Nephron progenitor cell (in vitro differentiated cells): Measurements from ENCODE around the gene TMA7.
"Not testable (repeated sequence)": the region's sequence is repeated elsewhere in the genome, so short reads cannot be mapped to it uniquely, and the experiment has no call there.

Source experiments
- DNase-seq: peaks from one replicate; pipeline ENCODE4 v3.0.0; 2021
- H3K27ac Mint-ChIP-seq: 2 replicates; pipeline ENCODE4 v1.8.0; 2021; ENCODE audit warnings: mild to moderate bottlenecking, moderate library complexity, mixed read lengths
- H3K27me3 Mint-ChIP-seq: 2 replicates; pipeline ENCODE4 v1.8.0; 2021; ENCODE audit warnings: mild to moderate bottlenecking, low read depth, mixed read lengths; ENCODE audit not compliant: poor library complexity
- H3K36me3 Mint-ChIP-seq: 2 replicates; pipeline ENCODE4 v1.8.0; 2021; ENCODE audit warnings: low read depth, mixed read lengths
- H3K4me1 Mint-ChIP-seq: 2 replicates; pipeline ENCODE4 v1.8.0; 2021; ENCODE audit warnings: mixed read lengths
- H3K4me3 Mint-ChIP-seq: 2 replicates; pipeline ENCODE4 v1.8.0; 2021; ENCODE audit warnings: mild to moderate bottlenecking, moderate library complexity, mixed read lengths
- H3K9me3 Mint-ChIP-seq: 2 replicates; pipeline ENCODE4 v1.8.0; 2021; ENCODE audit warnings: mild to moderate bottlenecking, moderate library complexity, mixed read lengths
- CTCF ChIP-seq: fragments of 200-600 bp; sonication (generic); IDR thresholded peaks from 2 replicates; pipeline ENCODE4 v1.5.0; 2021; ENCODE audit warnings: antibody characterized with exemption

Gene TMA7

GRCh38 chr3:48474619-48475018 lies 34.6 kb downstream of the TMA7 start:
- Mint-ChIP-seq H3K27ac (peak overlapping the region; percentile 64), H3K9me3 (no peaks in the 10 kb centered on the region), H3K4me3 (peak overlapping the region; percentile 14), H3K4me1 (peaks cover 35% of the 10 kb centered on the region), H3K36me3 (peaks cover 4% of the 10 kb centered on the region), H3K27me3 (no peaks in the 10 kb centered on the region)
- DNase-seq, result no peak
- no peak for TF ChIP-seq CTCF

GRCh38 chr3:48475188-48475587 lies 35.1 kb downstream of the TMA7 start:
- H3K27ac Mint-ChIP-seq, result no peak overlapping the region
- H3K4me1 Mint-ChIP-seq, result peaks cover 30% of the 10 kb centered on the region
- no peaks in the 10 kb centered on the region for H3K9me3 Mint-ChIP-seq
- peaks cover 2% of the 10 kb centered on the region for H3K36me3 Mint-ChIP-seq
- H3K27me3 Mint-ChIP-seq, result no peaks in the 10 kb centered on the region
- TF ChIP-seq CTCF, result no peak
- no peak for DNase-seq
- no peak overlapping the region for H3K4me3 Mint-ChIP-seq

DNA sequence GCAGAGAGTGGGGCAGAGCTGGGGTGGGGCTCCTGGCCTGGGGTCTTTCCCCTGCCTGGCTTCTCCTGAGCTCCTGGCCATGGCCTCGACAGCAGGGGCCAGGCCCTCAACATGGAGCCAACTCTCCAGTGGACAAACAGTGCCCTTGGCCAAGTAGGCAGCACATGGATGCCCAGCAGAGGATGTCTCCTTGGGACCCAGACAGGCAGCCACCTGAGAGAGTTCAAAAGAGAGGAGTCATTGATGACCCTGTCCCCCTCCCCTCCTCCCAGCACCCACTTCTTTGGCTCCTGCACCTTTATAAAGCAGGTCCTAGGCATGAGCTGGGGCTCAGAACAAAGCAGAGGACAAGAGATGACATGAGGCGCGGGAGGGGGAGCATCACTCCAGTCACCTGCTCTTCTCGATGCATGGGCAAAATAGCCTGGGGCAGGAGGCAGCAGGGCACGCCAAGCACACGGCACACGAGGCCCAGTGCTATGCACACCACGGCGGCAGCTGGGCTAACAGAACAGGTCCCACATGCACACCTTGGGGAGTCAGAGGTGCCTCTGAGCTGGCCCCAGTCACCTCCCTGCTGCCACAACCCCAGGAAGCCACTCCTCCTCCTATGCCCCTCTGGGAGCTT lies 36.5 kb downstream of the TMA7 start:
- DNase-seq, result no peak
- H3K27me3 Mint-ChIP-seq, result no peaks in the 10 kb centered on the region
- no peaks in the 10 kb centered on the region for H3K9me3 Mint-ChIP-seq
- TF ChIP-seq CTCF, result no peak
- peaks cover 29% of the 10 kb centered on the region for H3K4me1 Mint-ChIP-seq
- no peak overlapping the region for H3K27ac Mint-ChIP-seq
- no peak overlapping the region for H3K4me3 Mint-ChIP-seq
- peaks cover 5% of the 10 kb centered on the region for H3K36me3 Mint-ChIP-seq

- Mint-ChIP-seq H3K36me3 (peaks cover 5% of the 10 kb centered on the region), H3K27me3 (no peaks in the 10 kb centered on the region), H3K27ac (peak overlapping the region; percentile 89), H3K9me3 (no peaks in the 10 kb centered on the region), H3K4me3 (no peak overlapping the region), H3K4me1 (peaks cover 23% of the 10 kb centered on the region)
- DNase-seq, result no peak
- no peak for TF ChIP-seq CTCF
Observed at GRCh38 chr3:48477959-48478520, 38.0 kb downstream of the TMA7 start.

GRCh38 chr3:48478626-48479555 lies 38.8 kb downstream of the TMA7 start:
- Mint-ChIP-seq H3K4me1 (peaks cover 16% of the 10 kb centered on the region), H3K36me3 (peaks cover 7% of the 10 kb centered on the region), H3K27ac (no peak overlapping the region), H3K27me3 (no peaks in the 10 kb centered on the region), H3K4me3 (no peak overlapping the region), H3K9me3 (no peaks in the 10 kb centered on the region)
- DNase-seq, result no peak
- no peak for TF ChIP-seq CTCF

DNA sequence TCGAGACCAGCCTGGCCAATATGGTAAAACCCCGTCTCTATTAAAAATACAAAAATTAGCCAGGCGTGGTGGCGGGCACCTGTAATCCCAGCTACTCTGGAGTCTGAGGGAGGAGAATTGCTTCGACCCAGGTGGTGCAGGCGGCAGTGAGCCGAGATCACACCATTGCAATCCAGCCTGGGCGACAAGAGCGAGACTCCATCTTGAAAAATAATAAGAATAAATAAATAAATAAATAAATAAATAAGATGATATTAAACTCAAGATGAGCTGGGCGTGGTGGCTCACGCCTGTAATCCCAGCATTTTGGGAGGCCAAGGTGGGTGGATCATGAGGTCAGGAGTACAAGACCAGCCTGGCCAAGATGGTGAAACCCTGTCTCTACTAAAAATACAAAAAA lies 40.8 kb downstream of the TMA7 start:
- DNase-seq, H3K9me3 Mint-ChIP-seq: not testable (repeated sequence)

DNA sequence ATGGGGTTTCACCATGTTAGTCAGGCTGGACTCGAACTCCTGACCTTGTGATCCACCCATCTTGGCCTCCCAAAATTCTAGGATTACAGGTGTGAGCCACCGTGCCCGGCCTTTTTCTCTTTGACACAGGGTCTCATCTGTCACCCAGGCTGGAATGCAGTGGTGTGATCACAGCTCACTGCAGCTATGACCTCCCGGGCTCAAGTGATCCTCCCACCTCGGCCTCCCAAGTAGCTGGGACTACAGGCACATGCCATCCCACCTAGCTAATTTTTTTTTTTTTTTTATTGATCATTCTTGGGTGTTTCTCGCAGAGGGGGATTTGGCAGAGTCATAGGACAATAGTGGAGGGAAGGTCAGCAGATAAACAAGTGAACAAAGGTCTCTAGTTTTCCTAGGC lies 42.8 kb downstream of the TMA7 start:
- H3K4me1 Mint-ChIP-seq, H3K4me3 Mint-ChIP-seq, DNase-seq, H3K27me3 Mint-ChIP-seq, H3K27ac Mint-ChIP-seq, H3K9me3 Mint-ChIP-seq: not testable (repeated sequence)
- peaks cover 11% of the 10 kb centered on the region for H3K36me3 Mint-ChIP-seq

More for the DNA sequence above, 40.8 kb downstream of the TMA7 start:
- H3K27me3 Mint-ChIP-seq, H3K4me3 Mint-ChIP-seq, H3K4me1 Mint-ChIP-seq, H3K36me3 Mint-ChIP-seq, H3K27ac Mint-ChIP-seq: not testable (repeated sequence)
